ENCODE measurements around the gene PHETA1.
"Not testable (repeated sequence)": the region's sequence is repeated elsewhere in the genome, so short reads cannot be mapped to it uniquely, and the experiment has no call there.

Gene PHETA1

DNA sequence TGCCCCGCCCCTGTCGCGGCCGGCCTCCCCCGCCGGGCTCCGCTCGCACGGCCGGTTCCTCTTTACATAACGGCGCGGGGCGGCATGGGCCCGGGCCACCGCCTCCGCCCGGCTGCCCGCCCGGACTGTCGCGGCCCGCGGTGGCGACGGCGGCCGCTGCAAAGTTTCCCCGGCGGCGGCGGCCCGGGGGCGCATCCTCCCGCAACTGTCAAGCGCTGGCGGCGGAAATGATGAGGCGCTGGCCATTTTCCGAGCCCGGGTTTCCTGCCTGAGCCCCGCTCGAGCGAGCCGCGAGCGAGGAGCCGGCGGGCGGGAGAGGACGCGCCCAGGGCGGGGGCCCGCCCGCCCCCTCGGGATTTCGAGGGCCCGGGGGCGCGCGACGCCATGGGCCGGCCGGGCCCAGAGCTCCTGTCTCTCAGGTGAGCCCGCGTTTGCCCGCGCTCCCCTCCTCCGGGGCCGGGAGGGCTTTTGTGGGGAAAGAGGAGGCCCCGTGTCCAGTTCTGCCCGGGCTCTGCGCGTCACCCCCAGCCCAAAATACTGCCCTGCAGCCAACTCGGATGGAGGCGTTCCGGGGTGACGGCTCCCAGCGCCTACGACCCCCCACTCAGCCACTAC lies 37.1 kb upstream of the PHETA1 start, which contains the start of gene SH2B3:
TSS of gene SH2B3 (plus strand) at position 65 of the 615 bp plus-strand sequence. CDS start 12,223 bp downstream, outside the sequence.
- in situ Hi-C loops (cut with MboI; ENCODE audit: low sequenced_read_pairs): loop anchor here (5.0 kb wide), 1 partner anchor 41 kb away; no protein-coding TSS in a partner anchor

- in situ Hi-C loops (cut with MboI; ENCODE audit: low sequenced_read_pairs): loop anchor here (5.0 kb wide), 1 partner anchor 42 kb away; no protein-coding TSS in a partner anchor
Observed at GRCh38 chr12:111405149-111405858, 36.4 kb upstream of the PHETA1 start.

GRCh38 chr12:111404362-111405148 lies 35.7 kb upstream of the PHETA1 start:
- in situ Hi-C loops (cut with MboI; ENCODE audit: low sequenced_read_pairs): loop anchor here (5.0 kb wide), 1 partner anchor 43 kb away; no protein-coding TSS in a partner anchor

DNA sequence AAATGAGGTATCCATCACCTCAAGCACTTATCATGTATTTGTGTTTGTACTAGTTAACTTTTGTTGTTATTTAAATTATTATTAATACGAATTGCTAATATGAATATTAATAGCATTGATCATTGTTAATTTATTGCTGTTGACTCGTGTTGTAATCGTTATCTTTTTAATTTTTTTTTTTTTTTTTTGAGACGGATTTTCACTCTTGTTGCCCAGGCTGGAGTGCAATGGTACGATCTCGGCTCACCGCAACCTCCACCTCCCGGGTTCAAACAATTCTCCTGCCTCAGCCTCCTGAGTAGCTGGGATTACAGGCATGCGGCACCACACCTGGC lies 33.6 kb upstream of the PHETA1 start:
- in situ Hi-C loops (cut with MboI; ENCODE audit: low sequenced_read_pairs): not testable (repeated sequence)

GRCh38 chr12:111401167-111401605 lies 32.3 kb upstream of the PHETA1 start:
- in situ Hi-C loops (cut with MboI; ENCODE audit: low sequenced_read_pairs): no loop called here

- in situ Hi-C loops (cut with MboI; ENCODE audit: low sequenced_read_pairs): not testable (repeated sequence)
Observed at GRCh38 chr12:111399741-111400404, 31.0 kb upstream of the PHETA1 start.

GRCh38 chr12:111398530-111398929 lies 29.6 kb upstream of the PHETA1 start:
- in situ Hi-C loops (cut with MboI; ENCODE audit: low sequenced_read_pairs): no loop called here

- in situ Hi-C loops (cut with MboI; ENCODE audit: low sequenced_read_pairs): no loop called here
Observed at GRCh38 chr12:111396726-111397445, 28.0 kb upstream of the PHETA1 start.

- in situ Hi-C loops (cut with MboI; ENCODE audit: low sequenced_read_pairs): not testable (repeated sequence)
Observed at GRCh38 chr12:111396271-111396670, 27.4 kb upstream of the PHETA1 start.

DNA sequence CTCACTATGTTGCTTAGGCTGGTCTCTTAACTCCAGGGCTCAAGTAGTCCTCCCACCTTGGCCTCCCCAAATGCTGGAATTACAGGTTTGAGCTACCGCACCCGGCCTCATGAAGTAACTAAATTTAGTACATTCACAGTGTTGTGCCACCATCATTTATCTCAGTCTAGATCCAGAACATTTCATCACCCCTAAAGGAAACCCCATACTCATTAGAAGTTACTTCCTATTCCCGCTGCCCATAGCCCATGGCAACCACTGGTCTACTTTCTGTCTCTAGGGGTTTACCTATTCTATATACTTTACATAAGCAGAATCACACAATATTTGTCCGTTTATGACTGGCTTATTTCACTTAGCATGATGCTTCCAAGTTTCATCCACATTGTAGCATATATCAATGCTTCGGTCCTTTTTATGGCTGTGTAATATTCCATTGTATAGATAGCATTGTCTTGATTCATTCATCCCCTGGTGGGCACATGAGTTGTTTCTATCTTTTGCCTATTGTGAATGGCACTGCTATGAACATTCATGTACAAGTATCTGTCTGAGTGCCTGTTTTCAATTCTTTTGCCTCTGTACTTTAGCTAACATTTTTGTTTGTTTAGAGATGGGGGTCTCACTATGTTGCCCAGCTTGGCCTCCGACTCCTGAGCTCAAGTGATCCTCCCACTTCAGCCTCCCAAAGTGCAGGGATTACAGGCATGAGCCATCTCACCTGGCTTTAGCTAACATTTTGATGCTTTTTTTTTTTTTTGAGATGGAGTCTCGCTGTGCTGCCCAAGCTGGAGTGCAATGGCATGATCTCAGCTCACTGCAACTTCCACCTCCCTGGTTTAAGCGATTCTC lies 26.7 kb upstream of the PHETA1 start:
- in situ Hi-C loops (cut with MboI; ENCODE audit: low sequenced_read_pairs): no loop called here

DNA sequence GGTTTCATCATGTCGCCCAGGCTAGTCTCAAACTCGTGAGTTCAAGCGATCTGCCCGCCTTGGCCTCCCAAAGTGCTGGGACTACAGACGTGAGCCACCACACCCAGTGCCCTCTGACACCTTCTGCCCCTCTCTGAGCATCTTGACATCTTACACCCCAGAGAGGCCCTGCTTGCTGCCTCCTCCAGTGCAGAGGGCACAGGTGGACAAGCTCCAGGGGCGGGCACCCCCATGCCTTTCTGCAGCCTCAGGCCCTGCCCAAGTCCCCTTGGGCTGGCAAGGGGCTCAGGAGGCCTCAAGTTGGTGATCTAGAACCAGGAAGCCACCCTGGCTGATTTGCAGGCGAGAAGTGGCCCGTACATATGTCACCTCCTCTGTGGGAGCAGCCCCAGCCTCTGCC lies 25.6 kb upstream of the PHETA1 start:
- in situ Hi-C loops (cut with MboI; ENCODE audit: low sequenced_read_pairs): no loop called here

- in situ Hi-C loops (cut with MboI; ENCODE audit: low sequenced_read_pairs): no loop called here
Observed at GRCh38 chr12:111393700-111394300, 24.9 kb upstream of the PHETA1 start.

DNA sequence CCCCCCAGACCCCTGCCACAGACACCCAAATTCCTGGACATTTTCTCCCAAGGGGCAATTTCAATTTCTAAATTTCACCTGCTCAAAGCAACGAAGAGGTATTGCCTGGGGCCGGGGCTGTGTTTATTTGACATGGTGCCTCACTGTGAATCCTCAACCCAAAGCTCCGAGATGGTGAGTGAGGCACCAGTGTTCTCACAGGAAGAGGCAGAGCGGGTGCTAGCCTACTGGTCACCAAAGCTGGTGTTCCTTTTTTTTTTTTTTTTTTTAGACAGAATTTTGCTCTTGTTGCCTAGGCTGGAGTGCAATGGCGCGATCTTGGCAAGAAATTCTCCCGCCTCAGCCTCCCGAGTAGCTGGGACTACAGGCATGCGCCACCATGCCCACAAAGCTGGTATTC lies 22.0 kb upstream of the PHETA1 start:
- in situ Hi-C loops (cut with MboI; ENCODE audit: low sequenced_read_pairs): no loop called here

- in situ Hi-C loops (cut with MboI; ENCODE audit: low sequenced_read_pairs): no loop called here
Observed at GRCh38 chr12:111389635-111390034, 20.7 kb upstream of the PHETA1 start.

DNA sequence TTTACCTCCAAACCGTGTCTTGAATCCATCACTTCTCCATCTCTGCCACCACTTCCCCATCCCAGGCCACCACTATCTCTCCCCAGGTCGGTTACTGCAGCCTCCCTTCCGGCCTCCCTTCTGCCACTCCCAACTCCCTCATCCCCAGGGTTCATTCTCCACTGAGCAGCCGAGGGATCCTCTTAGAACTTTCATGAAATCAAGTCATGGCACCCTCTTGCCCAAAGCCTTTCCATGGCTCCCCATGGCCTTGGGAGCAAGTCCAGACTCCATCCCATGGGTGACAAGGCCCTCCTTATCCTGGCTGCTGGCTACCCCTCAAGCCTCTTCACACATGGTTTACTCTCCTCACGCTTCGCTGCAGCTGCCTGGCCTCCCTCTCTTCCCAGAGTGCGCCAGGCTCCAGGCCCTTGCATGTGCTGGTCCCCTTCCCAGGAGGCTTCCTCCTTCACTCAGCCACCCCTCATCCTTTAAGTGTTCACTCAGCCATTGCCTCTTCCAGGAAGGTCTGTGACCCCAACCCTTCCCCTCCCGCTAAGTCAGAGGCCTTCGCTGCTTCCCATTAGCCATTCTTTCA lies 18.9 kb upstream of the PHETA1 start:
- in situ Hi-C loops (cut with MboI; ENCODE audit: low sequenced_read_pairs): no loop called here

DNA sequence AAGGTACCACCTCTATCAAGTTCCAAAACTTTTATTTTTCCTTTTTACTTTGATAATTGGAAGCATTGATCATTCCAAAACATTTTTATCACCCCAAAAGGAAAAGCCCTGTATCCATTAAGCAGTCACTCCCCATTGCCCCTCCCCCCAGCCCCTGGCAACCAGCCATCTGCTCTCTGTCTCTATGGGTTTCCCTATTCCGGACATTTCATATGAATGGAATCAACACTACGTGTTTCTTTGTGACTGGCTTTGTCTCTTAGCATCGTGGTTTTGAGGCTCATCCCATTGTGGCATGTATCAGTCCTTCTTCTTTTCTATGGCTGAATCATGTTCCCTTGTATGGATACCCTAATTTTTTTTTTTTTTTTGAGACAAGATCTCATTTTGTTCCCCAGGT lies 18.0 kb upstream of the PHETA1 start:
- in situ Hi-C loops (cut with MboI; ENCODE audit: low sequenced_read_pairs): no loop called here

- in situ Hi-C loops (cut with MboI; ENCODE audit: low sequenced_read_pairs): no loop called here
Observed at GRCh38 chr12:111384596-111384995, 15.7 kb upstream of the PHETA1 start.

GRCh38 chr12:111379942-111380554 lies 11.2 kb upstream of the PHETA1 start:
- in situ Hi-C loops (cut with MboI; ENCODE audit: low sequenced_read_pairs): no loop called here

Measured in HL-60/S4 treated with phorbol 12-myristate 13-acetate at 8.2 ng/mL for 4 days and 3 days (cell line).